Measurements from ENCODE around the gene ERCC6L.

DNA sequence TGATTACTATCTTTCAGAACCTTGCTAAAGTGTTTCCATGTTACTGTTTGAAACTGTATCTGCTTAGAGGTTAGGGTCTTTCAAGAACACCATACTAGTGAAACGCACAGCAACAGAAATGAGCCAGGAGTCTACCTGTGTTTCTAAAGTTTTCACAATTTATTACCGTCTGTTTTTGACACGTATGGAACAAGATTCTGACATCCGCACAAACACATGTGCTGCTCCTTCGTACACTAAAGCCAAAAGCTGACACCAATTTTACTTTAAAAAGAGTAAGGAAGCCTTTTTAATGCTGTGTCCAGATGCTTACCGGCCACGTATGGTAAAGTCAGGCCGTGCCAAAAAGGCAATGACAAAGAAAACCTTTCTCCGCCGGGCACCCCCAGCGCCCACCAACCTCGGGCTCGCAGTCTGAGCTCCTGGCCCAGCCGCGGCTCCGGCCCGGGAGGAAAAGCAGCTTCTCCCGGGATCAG, 37.7 kb upstream of the ERCC6L start:
- TF ChIP-seq, protein P1, sequence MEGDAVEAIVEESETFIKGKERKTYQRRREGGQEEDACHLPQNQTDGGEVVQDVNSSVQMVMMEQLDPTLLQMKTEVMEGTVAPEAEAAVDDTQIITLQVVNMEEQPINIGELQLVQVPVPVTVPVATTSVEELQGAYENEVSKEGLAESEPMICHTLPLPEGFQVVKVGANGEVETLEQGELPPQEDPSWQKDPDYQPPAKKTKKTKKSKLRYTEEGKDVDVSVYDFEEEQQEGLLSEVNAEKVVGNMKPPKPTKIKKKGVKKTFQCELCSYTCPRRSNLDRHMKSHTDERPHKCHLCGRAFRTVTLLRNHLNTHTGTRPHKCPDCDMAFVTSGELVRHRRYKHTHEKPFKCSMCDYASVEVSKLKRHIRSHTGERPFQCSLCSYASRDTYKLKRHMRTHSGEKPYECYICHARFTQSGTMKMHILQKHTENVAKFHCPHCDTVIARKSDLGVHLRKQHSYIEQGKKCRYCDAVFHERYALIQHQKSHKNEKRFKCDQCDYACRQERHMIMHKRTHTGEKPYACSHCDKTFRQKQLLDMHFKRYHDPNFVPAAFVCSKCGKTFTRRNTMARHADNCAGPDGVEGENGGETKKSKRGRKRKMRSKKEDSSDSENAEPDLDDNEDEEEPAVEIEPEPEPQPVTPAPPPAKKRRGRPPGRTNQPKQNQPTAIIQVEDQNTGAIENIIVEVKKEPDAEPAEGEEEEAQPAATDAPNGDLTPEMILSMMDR (IDR thresholded peaks at IDR 0.05): no peak
- no peak for TF ChIP-seq POLR2A (IDR thresholded peaks at IDR 0.05)
